Prostate gland (tissue), 2 donors: ENCODE data around the gene GRIP2. TPM values are rescaled to one million over a fixed set of nuclear protein-coding genes. Genes with fewer than 3 reads are reported as not detected.

Experiments
- DNase-seq: peaks from one replicate; pipeline ENCODE4 v3.0.0-alpha.2; 2019; ENCODE audit warnings: low spot score
- H3K27ac ChIP-seq, 2 donors: fragments of 200-600 bp; sonication (generic); 2 replicates each; pipeline ENCODE4 v1.5.1; 2017 to 2019
- H3K27me3 ChIP-seq: fragments of 200-600 bp; sonication (generic); replicated peaks from 2 replicates; pipeline ENCODE4 v1.5.1; 2019; ENCODE audit not compliant: insufficient read depth
- H3K36me3 ChIP-seq, 2 donors: fragments of 200-600 bp; sonication (generic); 1 replicate in 1 of 2; 2 replicates in 1 of 2; pipeline versions ENCODE4 v1.5.1 to v1.8.1; 2017 to 2019
- H3K4me1 ChIP-seq: fragments of 200-600 bp; sonication (generic); replicated peaks from 2 replicates; pipeline ENCODE4 v1.5.1; 2019
- H3K4me3 ChIP-seq, 2 donors: fragments of 200-600 bp; sonication (generic); 2 replicates each; pipeline ENCODE4 v1.5.1; 2017 to 2019
- H3K9me3 ChIP-seq: fragments of 200-600 bp; sonication (generic); 2 replicates; pipeline ENCODE4 v1.5.1; 2017
- CTCF ChIP-seq, 4 experiments: fragments of 200-600 bp in 2 of 4; fragments of 450-650 bp in 2 of 4; sonication (generic) in 2 of 4; IDR thresholded peaks; 1 replicate in 3 of 4; 2 replicates in 1 of 4; pipeline ENCODE4 v1.5.1; 2016 to 2019; ENCODE audit warnings: antibody characterized with exemption in 4 of 4, mild to moderate bottlenecking in 2 of 4, moderate library complexity in 2 of 4
- POLR2A ChIP-seq: fragments of 450-650 bp; IDR thresholded peaks from one replicate; pipeline ENCODE4 v1.6.1; 2016; ENCODE audit warnings: antibody characterized with exemption, mild to moderate bottlenecking
- POLR2AphosphoS5 ChIP-seq: sonication (generic); formaldehyde crosslinking; IDR thresholded peaks from one replicate; pipeline ENCODE4 v1.6.1; 2017; ENCODE audit warnings: antibody characterized with exemption
- WGBS: methylation state at CpG from one replicate; pipeline ENCODE4 v1.1.5; 2018; 5-methylcytosine and 5-hydroxymethylcytosine counted together
- intact Hi-C: fragments of 100-400 bp; cut with DNase I; formaldehyde crosslinking; loops from one replicate; pipeline ENCODE4 v1.14.2; 2022
- total RNA-seq, 2 donors: library from RNA; depleted of rRNA; stranded (reverse); fragments of >200 nt; gene quantifications; one replicate each; pipeline ENCODE4 v1.1.0, GENCODE V29; 2016

The GRIP2 gene
- total RNA-seq, 2 donors from 2014 or later = 0.27 to 0.62 TPM

DNA sequence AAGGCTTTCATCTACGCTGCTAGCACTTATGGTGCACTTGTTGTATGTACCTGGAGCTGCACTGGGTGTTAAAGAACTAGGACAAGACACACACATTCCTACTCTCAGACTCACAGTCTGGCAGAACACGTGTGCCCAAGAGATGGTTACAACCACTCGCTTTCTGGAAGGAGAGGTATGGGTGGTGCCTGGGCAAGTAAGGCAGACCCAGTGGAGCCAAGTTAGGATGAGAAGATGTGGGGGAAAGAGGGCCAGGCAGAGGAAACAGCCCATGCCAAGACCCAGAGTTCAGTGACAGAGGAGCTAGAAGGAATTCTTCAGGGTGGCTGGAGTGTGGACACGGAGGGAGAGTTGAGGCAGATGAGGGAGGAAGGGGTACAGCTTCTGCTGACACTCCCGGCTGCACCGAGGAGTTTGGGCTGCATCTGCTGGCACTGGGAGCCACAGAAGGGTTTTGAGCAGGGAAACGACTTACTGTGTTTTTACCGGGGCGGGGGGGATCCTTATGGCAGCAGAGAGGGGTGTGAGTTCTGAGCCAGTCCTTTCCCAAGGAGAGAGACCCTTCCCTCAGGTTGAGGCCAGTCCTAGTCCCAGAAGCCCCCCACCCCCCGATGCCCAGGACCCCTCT is 59.0 kb downstream of the GRIP2 start:
- H3K9me3 ChIP-seq = no peaks in the 10 kb centered on the region
- intact Hi-C loops = no loop called here
- no peak overlapping the region for H3K27ac ChIP-seq
- TF ChIP-seq POLR2AphosphoS5 (no peak), POLR2A (no peak), CTCF (IDR thresholded peaks at IDR 0.05) (no peak)
- H3K36me3 ChIP-seq = no peaks in the 10 kb centered on the region
- no peak for DNase-seq
- 83% methylated on average over 10 of the region's 10 CpGs for WGBS
- H3K27me3 ChIP-seq = no peaks in the 10 kb centered on the region
- H3K4me3 ChIP-seq = no peak overlapping the region
- H3K4me1 ChIP-seq = no peaks in the 10 kb centered on the region

GRCh38 chr3:14480207-14481017 is 59.7 kb downstream of the GRIP2 start:
- TF ChIP-seq CTCF (IDR thresholded peaks at IDR 0.05) (no peak), POLR2A (no peak), POLR2AphosphoS5 (no peak)
- no peaks in the 10 kb centered on the region for H3K36me3 ChIP-seq
- no peak overlapping the region for H3K4me3 ChIP-seq
- intact Hi-C loops = no loop called here
- H3K27me3 ChIP-seq = no peaks in the 10 kb centered on the region
- no peaks in the 10 kb centered on the region for H3K4me1 ChIP-seq
- no peak overlapping the region for H3K27ac ChIP-seq
- no peak for DNase-seq
- H3K9me3 ChIP-seq = no peaks in the 10 kb centered on the region
- WGBS = 65% methylated on average over 8 of the region's 8 CpGs

GRCh38 chr3:14479591-14479990 is 60.6 kb downstream of the GRIP2 start:
- WGBS = 94% methylated on average over 6 of the region's 6 CpGs
- Histone ChIP-seq H3K36me3 (no peaks in the 10 kb centered on the region), H3K4me1 (no peaks in the 10 kb centered on the region), H3K9me3 (no peaks in the 10 kb centered on the region), H3K27ac (no peak overlapping the region), H3K27me3 (no peaks in the 10 kb centered on the region), H3K4me3 (no peak overlapping the region)
- DNase-seq = no peak
- intact Hi-C loops = no loop called here
- TF ChIP-seq POLR2A (no peak), POLR2AphosphoS5 (no peak), CTCF (IDR thresholded peaks at IDR 0.05) (no peak)

GRCh38 chr3:14478956-14479550 is 61.1 kb downstream of the GRIP2 start:
- Histone ChIP-seq H3K27me3 (no peaks in the 10 kb centered on the region), H3K4me1 (no peaks in the 10 kb centered on the region), H3K4me3 (no peak overlapping the region), H3K9me3 (no peaks in the 10 kb centered on the region), H3K27ac (no peak overlapping the region), H3K36me3 (no peaks in the 10 kb centered on the region)
- intact Hi-C loops = no loop called here
- TF ChIP-seq CTCF (IDR thresholded peaks at IDR 0.05) (no peak), POLR2AphosphoS5 (no peak), POLR2A (no peak)
- no peak for DNase-seq
- WGBS = 96% methylated on average over 8 of the region's 8 CpGs
